Hepatic stellate cell (primary cell): ENCODE data around the gene REEP3.

Experiments used
- DNase-seq: peaks from one replicate; pipeline ENCODE4 v3.0.0; 2011; ENCODE audit warnings: low spot score

The REEP3 gene

DNA sequence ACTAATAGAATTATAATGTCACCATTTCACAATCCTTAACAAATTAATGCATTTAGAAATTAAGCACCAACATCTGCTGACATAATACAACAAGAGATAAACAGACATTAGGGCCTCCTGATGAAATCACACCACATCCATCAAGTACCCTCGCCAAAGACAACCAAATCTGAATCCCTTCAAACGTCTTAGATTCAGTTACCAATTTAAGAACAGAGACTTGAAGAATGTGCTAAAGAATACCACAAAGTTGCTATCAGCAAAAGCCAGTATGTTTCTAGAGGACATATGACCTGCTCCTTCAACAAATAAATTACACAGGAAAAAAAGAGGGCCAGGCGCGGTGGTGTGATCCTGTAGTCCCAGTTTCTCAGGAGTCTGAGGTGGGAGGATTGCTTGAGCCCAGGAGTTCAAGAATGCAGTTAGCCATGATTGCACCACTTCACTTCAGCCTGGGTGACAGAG, 144.5 kb downstream of the REEP3 start:
- no peak for DNase-seq

DNA sequence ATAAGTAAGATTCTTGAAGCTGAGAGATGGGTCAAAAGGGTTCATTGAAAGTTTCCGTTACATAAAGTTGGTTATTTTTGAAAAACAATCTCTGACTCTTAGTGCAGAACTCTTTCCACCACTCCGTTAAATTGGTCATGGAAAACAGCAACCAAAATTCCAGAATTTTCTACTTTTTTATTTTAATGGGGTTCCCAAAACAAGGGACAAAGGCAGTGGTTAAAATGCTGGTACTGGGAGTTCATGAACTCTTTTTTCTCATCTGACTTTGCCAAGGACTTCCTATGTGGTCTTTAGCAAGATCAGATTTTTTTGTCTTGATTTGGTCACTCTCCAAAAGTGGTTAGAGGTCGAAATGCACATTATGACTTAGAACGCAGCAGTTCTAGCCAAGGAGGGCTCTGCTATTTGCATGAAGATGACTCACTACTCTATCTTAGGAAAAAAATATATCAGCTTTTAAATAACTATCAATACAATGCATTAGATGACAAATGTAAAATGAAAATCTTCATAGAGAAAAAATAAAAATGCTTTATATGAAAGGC, 145.7 kb downstream of the REEP3 start:
- peak; percentile 64 for DNase-seq

DNA sequence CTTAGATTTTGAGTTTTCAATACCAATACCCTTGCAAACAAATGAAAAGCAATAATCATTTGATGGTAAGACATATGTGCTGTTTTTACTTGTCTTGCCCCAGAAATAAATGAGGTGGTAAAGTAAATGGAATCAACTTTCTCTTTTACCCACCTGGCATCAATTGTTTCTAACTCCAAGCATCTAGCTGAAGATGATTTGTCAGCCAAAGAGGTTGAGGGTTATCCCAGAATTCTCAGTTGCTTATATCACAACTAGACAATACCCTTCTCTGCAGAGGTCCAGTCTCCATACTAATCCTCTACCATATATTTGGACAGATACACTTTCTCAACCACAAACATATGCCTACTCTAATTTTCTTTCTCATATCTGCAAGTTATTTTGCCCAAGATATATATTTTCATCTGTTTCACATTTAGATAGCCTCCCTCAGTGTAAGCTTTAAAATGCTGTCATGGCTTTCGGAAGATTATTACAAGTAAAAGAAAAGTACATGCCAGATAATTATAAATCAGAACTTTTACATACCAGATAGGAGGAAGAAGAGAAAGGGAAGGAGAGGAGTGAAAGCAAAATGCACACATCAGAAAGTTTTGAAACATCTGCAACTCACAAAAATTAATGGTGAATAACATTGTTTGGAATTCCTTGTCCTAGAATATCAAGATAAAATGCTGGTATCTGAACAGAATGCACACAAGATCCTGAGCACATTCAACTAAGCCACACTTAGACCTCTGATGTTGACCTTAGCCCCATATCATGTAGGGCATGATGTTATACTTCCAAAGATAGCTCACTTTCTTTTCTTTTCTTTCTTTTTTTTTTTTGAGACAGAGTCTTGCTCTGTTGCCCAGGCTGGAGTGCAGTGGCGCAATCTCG, 146.6 kb downstream of the REEP3 start:
- no peak for DNase-seq

GRCh38 chr10:63670291-63670898, 149.2 kb downstream of the REEP3 start:
- no peak for DNase-seq

- peak; percentile 12 for DNase-seq
Measured at GRCh38 chr10:63671317-63671937, 150.2 kb downstream of the REEP3 start.

- DNase-seq, result no peak
Measured at GRCh38 chr10:63672491-63672890, 151.3 kb downstream of the REEP3 start.

DNA sequence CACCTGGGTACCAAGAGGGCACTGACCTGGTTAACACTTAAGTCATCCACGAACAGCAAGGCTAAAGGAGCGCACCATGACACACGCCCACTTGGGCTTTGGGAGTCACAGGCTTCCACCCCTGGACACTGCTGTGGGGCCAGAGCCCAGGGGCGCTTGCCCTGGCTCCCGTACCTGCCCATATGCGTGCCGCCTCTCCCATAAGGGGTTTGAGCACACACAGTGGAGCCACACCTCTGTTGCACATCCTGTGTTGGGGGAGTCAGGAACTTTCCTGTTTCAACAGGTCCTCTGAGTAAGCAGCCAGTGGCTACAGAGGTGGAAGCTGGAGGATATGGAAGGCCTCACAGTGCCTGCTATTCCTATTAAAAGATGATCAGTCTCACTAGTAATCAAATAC, 152.0 kb downstream of the REEP3 start:
- DNase-seq, result no peak

DNA sequence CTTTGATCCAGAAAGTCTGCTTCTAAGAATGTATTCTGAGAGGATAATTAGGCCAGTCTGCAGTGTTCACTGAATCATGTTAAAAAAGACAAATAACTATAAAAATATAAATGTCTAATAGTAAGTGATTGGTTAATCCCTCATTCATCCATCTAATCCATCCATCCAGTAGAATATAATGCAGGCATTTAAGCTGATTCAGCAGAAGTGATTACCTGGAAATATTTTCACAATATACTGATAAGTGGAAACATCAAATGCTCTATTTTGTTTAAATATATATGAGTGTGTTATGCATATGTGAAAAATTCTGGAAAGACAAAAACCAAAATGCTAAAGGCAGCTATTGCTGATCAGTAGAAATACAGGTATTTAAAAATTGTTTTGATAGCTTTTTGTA, 152.6 kb downstream of the REEP3 start:
- DNase-seq, result no peak
